A549 (cell line): Measurements from ENCODE around the gene TBX21.

ENCODE experiments used
- BCL3 ChIP-seq: fragments of >200 bp; sonication (Bioruptor Twin); formaldehyde crosslinking; IDR thresholded peaks from 3 replicates; pipeline ENCODE4 v1.6.1; 2016
- CTCF ChIP-seq: fragments of >200 bp; sonication (Bioruptor Twin); formaldehyde crosslinking; IDR thresholded peaks from 3 replicates; pipeline ENCODE4 v1.5.1; 2016
- EHMT2 ChIP-seq: fragments of 200-600 bp; sonication (generic); IDR thresholded peaks from 2 replicates; pipeline ENCODE4 v1.6.1; 2016; ENCODE audit warnings: antibody characterized with exemption, low read depth, mild to moderate bottlenecking, moderate library complexity
- JUNB ChIP-seq: fragments of >200 bp; sonication (Bioruptor Twin); formaldehyde crosslinking; IDR thresholded peaks from 2 replicates; pipeline ENCODE4 v1.6.1; 2016
- MAZ ChIP-seq: fragments of 150-350 bp; IDR thresholded peaks from 2 replicates; pipeline ENCODE4 v1.6.1; 2014; ENCODE audit warnings: antibody characterized with exemption, low read depth, low read length, borderline replicate concordance
- POLR2A ChIP-seq: IDR thresholded peaks from 2 replicates; pipeline ENCODE4 v1.6.1; 2012; ENCODE audit warnings: mild to moderate bottlenecking, low read length
- RFX5 ChIP-seq: fragments of 450-650 bp; IDR thresholded peaks from 2 replicates; pipeline ENCODE4 v1.7.1; 2014; ENCODE audit warnings: antibody characterized with exemption, mild to moderate bottlenecking, moderate library complexity
- SMC3 ChIP-seq: fragments of >200 bp; sonication (Bioruptor Twin); formaldehyde crosslinking; IDR thresholded peaks from 3 replicates; pipeline ENCODE4 v1.6.1; 2018; ENCODE audit warnings: inconsistent platforms

GRCh38 chr17:47791025-47791424 lies 58.0 kb downstream of the TBX21 start:
- TF ChIP-seq SMC3 (no peak), CTCF (no peak), POLR2A (no peak), BCL3 (no peak), EHMT2 (no peak), RFX5 (no peak), MAZ (no peak), JUNB (no peak)
